Peyer's patch (tissue), 4 donors: ENCODE measurements around the gene IFNG-AS1.
A peak's percentile ranks its signal among the peaks of the same experiment; 100 is the strongest.

Source experiments
- POLR2A ChIP-seq, 2 donors: fragments of 450-650 bp; IDR thresholded peaks; one replicate each; pipeline ENCODE4 v1.5.1; 2017; ENCODE audit warnings: antibody characterized with exemption in 2 of 2, mild to moderate bottlenecking in 2 of 2, moderate library complexity in 2 of 2
- TF ChIP-seq, protein P1 (sequence below), 6 experiments: fragments of 450-650 bp in 4 of 6; fragments of 200-600 bp in 2 of 6; sonication (generic) in 1 of 6; IDR thresholded peaks; one replicate each; pipeline ENCODE4 v1.5.1; 2017 to 2019; ENCODE audit warnings: antibody characterized with exemption in 6 of 6, mild to moderate bottlenecking in 3 of 6, moderate library complexity in 1 of 6

- TF ChIP-seq, protein P1, sequence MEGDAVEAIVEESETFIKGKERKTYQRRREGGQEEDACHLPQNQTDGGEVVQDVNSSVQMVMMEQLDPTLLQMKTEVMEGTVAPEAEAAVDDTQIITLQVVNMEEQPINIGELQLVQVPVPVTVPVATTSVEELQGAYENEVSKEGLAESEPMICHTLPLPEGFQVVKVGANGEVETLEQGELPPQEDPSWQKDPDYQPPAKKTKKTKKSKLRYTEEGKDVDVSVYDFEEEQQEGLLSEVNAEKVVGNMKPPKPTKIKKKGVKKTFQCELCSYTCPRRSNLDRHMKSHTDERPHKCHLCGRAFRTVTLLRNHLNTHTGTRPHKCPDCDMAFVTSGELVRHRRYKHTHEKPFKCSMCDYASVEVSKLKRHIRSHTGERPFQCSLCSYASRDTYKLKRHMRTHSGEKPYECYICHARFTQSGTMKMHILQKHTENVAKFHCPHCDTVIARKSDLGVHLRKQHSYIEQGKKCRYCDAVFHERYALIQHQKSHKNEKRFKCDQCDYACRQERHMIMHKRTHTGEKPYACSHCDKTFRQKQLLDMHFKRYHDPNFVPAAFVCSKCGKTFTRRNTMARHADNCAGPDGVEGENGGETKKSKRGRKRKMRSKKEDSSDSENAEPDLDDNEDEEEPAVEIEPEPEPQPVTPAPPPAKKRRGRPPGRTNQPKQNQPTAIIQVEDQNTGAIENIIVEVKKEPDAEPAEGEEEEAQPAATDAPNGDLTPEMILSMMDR (IDR thresholded peaks at IDR 0.05): peak in 1 of 6 experiments; percentile 16
- no peak for TF ChIP-seq POLR2A (IDR thresholded peaks at IDR 0.05)
Measured at GRCh38 chr12:68067762-68068376, 78.6 kb downstream of the IFNG-AS1 start.
